Liver (tissue), 9 donors: Measurements from ENCODE around the gene S100A12. TPM values are rescaled to one million over a fixed set of nuclear protein-coding genes. Genes with fewer than 3 reads are reported as not detected.
A peak's percentile ranks its signal among the peaks of the same experiment; 100 is the strongest.

ENCODE experiments used
- DNase-seq: peaks from one replicate; pipeline ENCODE4 v3.0.0-alpha.2; 2017; ENCODE audit warnings: low spot score
- H3K27ac ChIP-seq, 2 donors: one replicate each; pipeline ENCODE4 v1.7.0; 2013; ENCODE audit warnings: inconsistent platforms in 2 of 2, low read length in 2 of 2, control low read depth in 1 of 2, low read depth in 1 of 2, mild to moderate bottlenecking in 1 of 2
- H3K27me3 ChIP-seq, 4 donors: one replicate each; pipeline versions ENCODE4 v1.6.1 to v1.7.0; 2013; ENCODE audit warnings: low read length in 3 of 4, inconsistent platforms in 1 of 4, mild to moderate bottlenecking in 1 of 4, moderate library complexity in 1 of 4; ENCODE audit not compliant: control insufficient read depth in 4 of 4, insufficient read depth in 4 of 4
- H3K36me3 ChIP-seq, 4 donors: one replicate each; pipeline versions ENCODE4 v1.6.1 to v1.7.0; 2013; ENCODE audit warnings: low read length in 3 of 4, mild to moderate bottlenecking in 3 of 4, low read depth in 1 of 4, moderate library complexity in 1 of 4; ENCODE audit not compliant: control insufficient read depth in 4 of 4, insufficient read depth in 3 of 4
- H3K4me1 ChIP-seq, 4 donors: one replicate each; pipeline versions ENCODE4 v1.6.1 to v1.7.0; 2013; ENCODE audit warnings: low read length in 3 of 4, mild to moderate bottlenecking in 3 of 4, moderate library complexity in 1 of 4; ENCODE audit not compliant: control insufficient read depth in 4 of 4, insufficient read depth in 4 of 4
- H3K4me3 ChIP-seq, 3 donors: one replicate each; pipeline versions ENCODE4 v1.6.1 to v1.7.0; 2013; ENCODE audit warnings: low read length in 3 of 3, control low read depth in 1 of 3, low read depth in 1 of 3, mild to moderate bottlenecking in 1 of 3
- H3K9ac ChIP-seq, 2 donors: one replicate each; pipeline ENCODE4 v1.7.0; 2013; ENCODE audit warnings: low read length in 2 of 2, mild to moderate bottlenecking in 2 of 2, moderate library complexity in 2 of 2, control low read depth in 1 of 2, low read depth in 1 of 2
- H3K9me3 ChIP-seq, 4 donors: one replicate each; pipeline versions ENCODE4 v1.6.1 to v1.7.0; 2013; ENCODE audit warnings: low read length in 3 of 4; ENCODE audit not compliant: control insufficient read depth in 4 of 4
- EGR1 ChIP-seq, 2 donors: IDR thresholded peaks; 2 replicates each; pipeline ENCODE4 v1.6.1; 2016 to 2018; ENCODE audit warnings: antibody characterized with exemption in 2 of 2, low read depth in 2 of 2
- FOXA1 ChIP-seq: IDR thresholded peaks from 2 replicates; pipeline ENCODE4 v1.6.1; 2016; ENCODE audit warnings: antibody characterized with exemption
- FOXA2 ChIP-seq: IDR thresholded peaks from 2 replicates; pipeline ENCODE4 v1.6.1; 2016; ENCODE audit warnings: antibody characterized with exemption
- GABPA ChIP-seq, 2 donors: IDR thresholded peaks in 1 of 2; conservative IDR thresholded peaks in 1 of 2; 2 replicates each; pipeline ENCODE4 v1.6.1; 2016; ENCODE audit warnings: antibody characterized with exemption in 2 of 2, mild to moderate bottlenecking in 1 of 2, moderate library complexity in 1 of 2
- HNF4A ChIP-seq, 2 donors: conservative IDR thresholded peaks; 2 replicates each; pipeline ENCODE4 v1.6.1; 2016; ENCODE audit warnings: antibody characterized with exemption in 2 of 2, mild to moderate bottlenecking in 2 of 2
- HNF4G ChIP-seq: IDR thresholded peaks from 2 replicates; pipeline ENCODE4 v1.6.1; 2016; ENCODE audit warnings: antibody characterized with exemption
- JUND ChIP-seq, 2 donors: IDR thresholded peaks; 2 replicates each; pipeline ENCODE4 v1.6.1; 2016; ENCODE audit warnings: antibody characterized with exemption in 2 of 2
- NR2F2 ChIP-seq: IDR thresholded peaks from 2 replicates; pipeline ENCODE4 v1.6.1; 2016; ENCODE audit warnings: antibody characterized with exemption
- RAD21 ChIP-seq, 2 donors: IDR thresholded peaks; 2 replicates each; pipeline ENCODE4 v1.6.1; 2016; ENCODE audit warnings: antibody characterized with exemption in 2 of 2, mild to moderate bottlenecking in 2 of 2
- RXRA ChIP-seq, 2 donors: IDR thresholded peaks; 2 replicates each; pipeline ENCODE4 v1.6.1; 2017 to 2018; ENCODE audit warnings: antibody characterized with exemption in 2 of 2, mild to moderate bottlenecking in 1 of 2
- SP1 ChIP-seq: IDR thresholded peaks from 2 replicates; pipeline ENCODE4 v1.6.1; 2018; ENCODE audit warnings: antibody characterized with exemption, mild to moderate bottlenecking
- TAF1 ChIP-seq: conservative IDR thresholded peaks from 2 replicates; pipeline ENCODE4 v1.6.1; 2016; ENCODE audit warnings: antibody characterized with exemption, mild to moderate bottlenecking
- YY1 ChIP-seq: IDR thresholded peaks from 2 replicates; pipeline ENCODE4 v1.6.1; 2016; ENCODE audit warnings: antibody characterized with exemption, mild to moderate bottlenecking
- WGBS: extraction: QIAGEN DNeasy Blood & Tissue Kit; methylation state at CpG from one replicate; pipeline ENCODE4 v1.1.7; 2013; 5-methylcytosine and 5-hydroxymethylcytosine counted together
- polyA plus RNA-seq, 2 donors: library from polyadenylated mRNA; stranded (reverse) in 1 of 2; unstranded in 1 of 2; fragments of 200-250 nt in 1 of 2; fragments of >200 nt in 1 of 2; fragmentation: Nextera tagmentation in 1 of 2; extraction: Ambion mirVana in 1 of 2; gene quantifications; one replicate each; pipeline versions ENCODE4 v1.2.1 to v1.2.3, GENCODE V29; 2013 to 2015
- total RNA-seq, 2 donors: library from RNA; depleted of rRNA; stranded (reverse); fragments of >200 nt; gene quantifications; one replicate each; pipeline ENCODE4 v1.2.3, GENCODE V29; 2014
- TF ChIP-seq, protein P1 (sequence below): fragments of 150-350 bp; IDR thresholded peaks from 2 replicates; pipeline ENCODE4 v1.5.1; 2017; ENCODE audit warnings: improper control_type of control experiment, low read depth, low read length; ENCODE audit not compliant: missing input control
- TF ChIP-seq, protein P2 (sequence below): IDR thresholded peaks from 2 replicates; pipeline ENCODE4 v1.6.1; 2016; ENCODE audit warnings: antibody characterized with exemption
- TF ChIP-seq, protein P3 (sequence below): IDR thresholded peaks from 2 replicates; pipeline ENCODE4 v1.6.1; 2016; ENCODE audit warnings: antibody characterized with exemption
- TF ChIP-seq, protein P4 (sequence below): IDR thresholded peaks from 2 replicates; pipeline ENCODE4 v1.6.1; 2016; ENCODE audit warnings: antibody characterized with exemption, mild to moderate bottlenecking
- TF ChIP-seq, protein P5 (sequence below): IDR thresholded peaks from 2 replicates; pipeline ENCODE4 v1.6.1; 2016; ENCODE audit warnings: antibody characterized with exemption
- donor health status: healthy.
- donor health status: healthy.
- donor health status: healthy.
- donor health status: healthy.
- donor health status: healthy.

S100A12 gene
- total and polyA plus RNA-seq, 4 donors: 3.3 to 35.2 (median 12.1) TPM

DNA sequence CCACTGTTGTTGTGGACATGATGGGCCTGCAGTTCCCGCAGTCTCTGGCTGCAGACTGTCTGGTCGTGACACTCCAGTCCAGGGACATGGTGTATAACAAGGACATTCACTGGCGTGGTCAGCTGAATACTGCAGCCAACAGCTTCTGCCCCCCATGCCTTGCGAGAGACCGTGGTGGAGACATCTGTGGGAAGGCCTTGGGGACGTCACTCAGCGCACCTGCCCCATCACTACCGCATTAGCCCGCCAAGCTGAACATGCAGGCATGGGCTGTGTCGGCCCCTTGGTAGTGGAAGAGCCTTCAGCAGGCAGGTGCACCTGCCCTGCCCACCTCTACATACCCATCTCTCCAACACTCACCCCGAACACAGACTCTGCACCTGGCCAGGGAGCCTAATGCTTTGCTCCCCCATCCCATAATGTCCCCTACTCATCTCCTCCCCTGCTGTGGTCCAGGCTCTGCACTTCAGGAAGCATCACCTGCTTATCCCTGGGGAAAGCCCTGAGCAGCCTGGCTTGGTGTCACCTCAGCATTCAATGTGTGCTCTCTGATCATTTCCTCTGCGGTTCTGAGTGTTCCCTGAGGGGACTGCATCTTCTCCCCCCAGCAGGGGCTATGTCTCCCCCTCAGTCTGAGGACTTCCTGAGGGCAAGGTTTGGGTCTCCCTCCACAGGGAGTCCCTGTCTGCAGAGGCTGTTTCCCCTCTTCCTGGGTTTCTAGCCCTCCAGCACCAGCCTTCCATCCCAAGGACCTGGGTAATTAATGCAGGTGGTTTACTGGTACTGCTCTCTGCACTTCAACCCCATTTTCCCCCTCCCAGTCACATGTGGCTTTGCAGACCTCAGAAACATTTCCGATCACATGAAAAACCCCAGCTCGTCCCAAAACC lies 30.0 kb downstream of the S100A12 start:
- 82% methylated on average over 14 of the region's 14 CpGs for WGBS
- Histone ChIP-seq H3K4me3 (no peak overlapping the region), H3K27ac (no peak overlapping the region), H3K27me3 (peaks cover 0 to 5% (median 2%) of the 10 kb centered on the region in 4 donors), H3K9ac (no peak overlapping the region), H3K36me3 (no peaks in the 10 kb centered on the region), H3K9me3 (no peaks in the 10 kb centered on the region), H3K4me1 (no peaks in the 10 kb centered on the region)
- TF ChIP-seq, protein P1, sequence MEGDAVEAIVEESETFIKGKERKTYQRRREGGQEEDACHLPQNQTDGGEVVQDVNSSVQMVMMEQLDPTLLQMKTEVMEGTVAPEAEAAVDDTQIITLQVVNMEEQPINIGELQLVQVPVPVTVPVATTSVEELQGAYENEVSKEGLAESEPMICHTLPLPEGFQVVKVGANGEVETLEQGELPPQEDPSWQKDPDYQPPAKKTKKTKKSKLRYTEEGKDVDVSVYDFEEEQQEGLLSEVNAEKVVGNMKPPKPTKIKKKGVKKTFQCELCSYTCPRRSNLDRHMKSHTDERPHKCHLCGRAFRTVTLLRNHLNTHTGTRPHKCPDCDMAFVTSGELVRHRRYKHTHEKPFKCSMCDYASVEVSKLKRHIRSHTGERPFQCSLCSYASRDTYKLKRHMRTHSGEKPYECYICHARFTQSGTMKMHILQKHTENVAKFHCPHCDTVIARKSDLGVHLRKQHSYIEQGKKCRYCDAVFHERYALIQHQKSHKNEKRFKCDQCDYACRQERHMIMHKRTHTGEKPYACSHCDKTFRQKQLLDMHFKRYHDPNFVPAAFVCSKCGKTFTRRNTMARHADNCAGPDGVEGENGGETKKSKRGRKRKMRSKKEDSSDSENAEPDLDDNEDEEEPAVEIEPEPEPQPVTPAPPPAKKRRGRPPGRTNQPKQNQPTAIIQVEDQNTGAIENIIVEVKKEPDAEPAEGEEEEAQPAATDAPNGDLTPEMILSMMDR: no peak
- TF ChIP-seq JUND (IDR thresholded peaks at IDR 0.05) (no peak), FOXA2 (no peak), GABPA (IDR thresholded peaks at IDR 0.05 in 1 of 2, conservative IDR thresholded peaks at IDR 0.05 in 1 of 2) (no peak), RAD21 (IDR thresholded peaks at IDR 0.05) (no peak), TAF1 (no peak), EGR1 (IDR thresholded peaks at IDR 0.05; ENCODE audit: low read depth in 2 of 2) (no peak), RXRA (IDR thresholded peaks at IDR 0.05) (no peak), HNF4G (no peak), SP1 (no peak), YY1 (no peak), FOXA1 (no peak), NR2F2 (no peak), HNF4A (conservative IDR thresholded peaks at IDR 0.05) (no peak)
- TF ChIP-seq, protein P2, sequence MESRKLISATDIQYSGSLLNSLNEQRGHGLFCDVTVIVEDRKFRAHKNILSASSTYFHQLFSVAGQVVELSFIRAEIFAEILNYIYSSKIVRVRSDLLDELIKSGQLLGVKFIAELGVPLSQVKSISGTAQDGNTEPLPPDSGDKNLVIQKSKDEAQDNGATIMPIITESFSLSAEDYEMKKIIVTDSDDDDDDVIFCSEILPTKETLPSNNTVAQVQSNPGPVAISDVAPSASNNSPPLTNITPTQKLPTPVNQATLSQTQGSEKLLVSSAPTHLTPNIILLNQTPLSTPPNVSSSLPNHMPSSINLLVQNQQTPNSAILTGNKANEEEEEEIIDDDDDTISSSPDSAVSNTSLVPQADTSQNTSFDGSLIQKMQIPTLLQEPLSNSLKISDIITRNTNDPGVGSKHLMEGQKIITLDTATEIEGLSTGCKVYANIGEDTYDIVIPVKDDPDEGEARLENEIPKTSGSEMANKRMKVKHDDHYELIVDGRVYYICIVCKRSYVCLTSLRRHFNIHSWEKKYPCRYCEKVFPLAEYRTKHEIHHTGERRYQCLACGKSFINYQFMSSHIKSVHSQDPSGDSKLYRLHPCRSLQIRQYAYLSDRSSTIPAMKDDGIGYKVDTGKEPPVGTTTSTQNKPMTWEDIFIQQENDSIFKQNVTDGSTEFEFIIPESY: no peak
- TF ChIP-seq, protein P3, sequence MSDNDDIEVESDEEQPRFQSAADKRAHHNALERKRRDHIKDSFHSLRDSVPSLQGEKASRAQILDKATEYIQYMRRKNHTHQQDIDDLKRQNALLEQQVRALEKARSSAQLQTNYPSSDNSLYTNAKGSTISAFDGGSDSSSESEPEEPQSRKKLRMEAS: no peak
- TF ChIP-seq, protein P4, sequence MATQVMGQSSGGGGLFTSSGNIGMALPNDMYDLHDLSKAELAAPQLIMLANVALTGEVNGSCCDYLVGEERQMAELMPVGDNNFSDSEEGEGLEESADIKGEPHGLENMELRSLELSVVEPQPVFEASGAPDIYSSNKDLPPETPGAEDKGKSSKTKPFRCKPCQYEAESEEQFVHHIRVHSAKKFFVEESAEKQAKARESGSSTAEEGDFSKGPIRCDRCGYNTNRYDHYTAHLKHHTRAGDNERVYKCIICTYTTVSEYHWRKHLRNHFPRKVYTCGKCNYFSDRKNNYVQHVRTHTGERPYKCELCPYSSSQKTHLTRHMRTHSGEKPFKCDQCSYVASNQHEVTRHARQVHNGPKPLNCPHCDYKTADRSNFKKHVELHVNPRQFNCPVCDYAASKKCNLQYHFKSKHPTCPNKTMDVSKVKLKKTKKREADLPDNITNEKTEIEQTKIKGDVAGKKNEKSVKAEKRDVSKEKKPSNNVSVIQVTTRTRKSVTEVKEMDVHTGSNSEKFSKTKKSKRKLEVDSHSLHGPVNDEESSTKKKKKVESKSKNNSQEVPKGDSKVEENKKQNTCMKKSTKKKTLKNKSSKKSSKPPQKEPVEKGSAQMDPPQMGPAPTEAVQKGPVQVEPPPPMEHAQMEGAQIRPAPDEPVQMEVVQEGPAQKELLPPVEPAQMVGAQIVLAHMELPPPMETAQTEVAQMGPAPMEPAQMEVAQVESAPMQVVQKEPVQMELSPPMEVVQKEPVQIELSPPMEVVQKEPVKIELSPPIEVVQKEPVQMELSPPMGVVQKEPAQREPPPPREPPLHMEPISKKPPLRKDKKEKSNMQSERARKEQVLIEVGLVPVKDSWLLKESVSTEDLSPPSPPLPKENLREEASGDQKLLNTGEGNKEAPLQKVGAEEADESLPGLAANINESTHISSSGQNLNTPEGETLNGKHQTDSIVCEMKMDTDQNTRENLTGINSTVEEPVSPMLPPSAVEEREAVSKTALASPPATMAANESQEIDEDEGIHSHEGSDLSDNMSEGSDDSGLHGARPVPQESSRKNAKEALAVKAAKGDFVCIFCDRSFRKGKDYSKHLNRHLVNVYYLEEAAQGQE: no peak
- TF ChIP-seq, protein P5, sequence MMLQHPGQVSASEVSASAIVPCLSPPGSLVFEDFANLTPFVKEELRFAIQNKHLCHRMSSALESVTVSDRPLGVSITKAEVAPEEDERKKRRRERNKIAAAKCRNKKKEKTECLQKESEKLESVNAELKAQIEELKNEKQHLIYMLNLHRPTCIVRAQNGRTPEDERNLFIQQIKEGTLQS: no peak
- DNase-seq: peak; percentile 30
